Neural progenitor cell (in vitro differentiated cells): ENCODE measurements around the gene ORAI1. TPM values are rescaled to one million over a fixed set of nuclear protein-coding genes. Genes with fewer than 3 reads are reported as not detected.
A peak's percentile ranks its signal among the peaks of the same experiment; 100 is the strongest.

Experiments
- DNase-seq: peaks from one replicate; pipeline ENCODE4 v3.0.0-alpha.2; 2016; ENCODE audit warnings: low spot score
- H2AFZ ChIP-seq: fragments of 200-600 bp; sonication (generic); replicated peaks from 2 replicates; pipeline ENCODE4 v1.6.1; 2016; ENCODE audit warnings: antibody characterized with exemption
- H3F3A ChIP-seq: fragments of 200-600 bp; sonication (generic); 2 replicates; pipeline ENCODE4 v1.6.1; 2016; ENCODE audit warnings: antibody characterized with exemption, low read depth
- H3K27ac ChIP-seq: fragments of 200-600 bp; sonication (generic); 2 replicates; pipeline ENCODE4 v1.5.1; 2016; ENCODE audit warnings: mild to moderate bottlenecking
- H3K27me3 ChIP-seq: fragments of 200-600 bp; sonication (generic); 2 replicates; pipeline ENCODE4 v1.6.1; 2016; ENCODE audit warnings: mild to moderate bottlenecking, moderate library complexity
- H3K36me3 ChIP-seq: fragments of 200-600 bp; sonication (generic); 2 replicates; pipeline ENCODE4 v1.5.1; 2016
- H3K4me1 ChIP-seq: fragments of 200-600 bp; sonication (generic); 2 replicates; pipeline ENCODE4 v1.6.1; 2016; ENCODE audit warnings: mixed run types
- H3K4me2 ChIP-seq: fragments of 200-600 bp; sonication (generic); 2 replicates; pipeline ENCODE4 v1.6.1; 2016
- H3K4me3 ChIP-seq: fragments of 200-600 bp; sonication (generic); 2 replicates; pipeline ENCODE4 v1.5.1; 2016
- H3K79me2 ChIP-seq: fragments of 200-600 bp; sonication (generic); 2 replicates; pipeline ENCODE4 v1.6.1; 2016; ENCODE audit warnings: low read depth
- H3K9ac ChIP-seq: fragments of 200-600 bp; sonication (generic); 2 replicates; pipeline ENCODE4 v1.6.1; 2016
- H3K9me3 ChIP-seq: fragments of 200-600 bp; sonication (generic); 2 replicates; pipeline ENCODE4 v1.5.1; 2016; ENCODE audit warnings: low read depth
- H4K20me1 ChIP-seq: fragments of 200-600 bp; sonication (generic); 2 replicates; pipeline ENCODE4 v1.6.1; 2016; ENCODE audit warnings: low read depth
- H3K27ac Mint-ChIP-seq: 3 replicates; pipeline ENCODE4 v1.8.0; 2021; ENCODE audit warnings: mixed read lengths
- H3K27me3 Mint-ChIP-seq: 2 replicates; pipeline ENCODE4 v1.8.0; 2022; ENCODE audit warnings: low read depth, mild to moderate bottlenecking, inconsistent platforms, moderate library complexity, mixed read lengths; ENCODE audit not compliant: insufficient read depth
- H3K36me3 Mint-ChIP-seq: 3 replicates; pipeline ENCODE4 v1.8.0; 2021; ENCODE audit warnings: mixed read lengths
- H3K4me1 Mint-ChIP-seq: 3 replicates; pipeline ENCODE4 v1.8.0; 2021; ENCODE audit warnings: mixed read lengths
- H3K4me3 Mint-ChIP-seq: 3 replicates; pipeline ENCODE4 v1.8.0; 2021; ENCODE audit warnings: mild to moderate bottlenecking, moderate library complexity, mixed read lengths
- H3K9me3 Mint-ChIP-seq: 3 replicates; pipeline ENCODE4 v1.8.0; 2020; ENCODE audit warnings: mixed read lengths
- CTCF ChIP-seq: fragments of 200-600 bp; sonication (generic); IDR thresholded peaks from 2 replicates; pipeline ENCODE4 v1.5.1; 2017; ENCODE audit warnings: antibody characterized with exemption, mild to moderate bottlenecking
- EZH2 ChIP-seq: fragments of 200-600 bp; sonication (generic); IDR thresholded peaks from 2 replicates; pipeline ENCODE4 v1.6.1; 2017; ENCODE audit warnings: antibody characterized with exemption, mild to moderate bottlenecking, moderate library complexity
- EZH2phosphoT487 ChIP-seq: fragments of 200-600 bp; sonication (generic); IDR thresholded peaks from 2 replicates; pipeline ENCODE4 v1.6.1; 2017; ENCODE audit warnings: antibody characterized with exemption
- total RNA-seq: library from RNA; depleted of rRNA; stranded (reverse); fragments of >200 nt; gene quantifications from 2 replicates; pipeline ENCODE4 v1.2.3, GENCODE V29; 2015; ENCODE audit warnings: low replicate concordance

The ORAI1 gene
- total RNA-seq, 1 donor from 2014 or later = 8.0 TPM

GRCh38 chr12:121634836-121635235 lies 8.5 kb downstream of the ORAI1 start:
- no peak overlapping the region for H3K4me2 ChIP-seq
- H3K27ac Mint-ChIP-seq = no peak overlapping the region

GRCh38 chr12:121637231-121637914 lies 11.0 kb downstream of the ORAI1 start:
- no peak for DNase-seq
- Histone ChIP-seq H3K36me3 (no peaks in the 10 kb centered on the region), H3K4me2 (no peak overlapping the region), H3K4me1 (peaks cover 12% of the 10 kb centered on the region), H3F3A (peaks cover 12% of the 10 kb centered on the region), H4K20me1 (peaks cover 14% of the 10 kb centered on the region), H3K9ac (no peak overlapping the region), H3K27ac (no peak overlapping the region), H3K4me3 (no peak overlapping the region), H2AFZ (no peak overlapping the region), H3K79me2 (peaks cover 61% of the 10 kb centered on the region), H3K9me3 (no peaks in the 10 kb centered on the region), H3K27me3 (no peaks in the 10 kb centered on the region)
- H3K27me3 Mint-ChIP-seq = peaks cover 3% of the 10 kb centered on the region
- TF ChIP-seq CTCF = no peak
- no peak overlapping the region for H3K4me3 Mint-ChIP-seq
- peaks cover 18% of the 10 kb centered on the region for H3K4me1 Mint-ChIP-seq
- H3K36me3 Mint-ChIP-seq = peaks cover 6% of the 10 kb centered on the region
- H3K9me3 Mint-ChIP-seq = no peaks in the 10 kb centered on the region
- no peak overlapping the region for H3K27ac Mint-ChIP-seq

More at GRCh38 chr12:121634836-121635235, 8.5 kb downstream of the ORAI1 start:
- H3K4me3 Mint-ChIP-seq = no peak overlapping the region
- Histone ChIP-seq H3K36me3 (no peaks in the 10 kb centered on the region), H3K9me3 (no peaks in the 10 kb centered on the region), H3F3A (peaks cover 28% of the 10 kb centered on the region), H3K79me2 (peaks cover 82% of the 10 kb centered on the region), H4K20me1 (peaks cover 36% of the 10 kb centered on the region), H2AFZ (no peak overlapping the region), H3K27ac (no peak overlapping the region), H3K4me3 (no peak overlapping the region), H3K27me3 (no peaks in the 10 kb centered on the region), H3K4me1 (peaks cover 18% of the 10 kb centered on the region), H3K9ac (no peak overlapping the region)
- TF ChIP-seq EZH2 (no peak), CTCF (no peak), EZH2phosphoT487 (no peak)
- H3K4me1 Mint-ChIP-seq = peaks cover 36% of the 10 kb centered on the region
- H3K36me3 Mint-ChIP-seq = peaks cover 15% of the 10 kb centered on the region
- no peak for DNase-seq
- H3K9me3 Mint-ChIP-seq = no peaks in the 10 kb centered on the region
- H3K27me3 Mint-ChIP-seq = peaks cover 11% of the 10 kb centered on the region

GRCh38 chr12:121638298-121639202 lies 12.2 kb downstream of the ORAI1 start:
- Mint-ChIP-seq H3K27ac (peak overlapping the region; percentile 25), H3K36me3 (peaks cover 6% of the 10 kb centered on the region), H3K27me3 (peaks cover 3% of the 10 kb centered on the region), H3K4me1 (peaks cover 7% of the 10 kb centered on the region), H3K9me3 (no peaks in the 10 kb centered on the region), H3K4me3 (no peak overlapping the region)
- DNase-seq = no peak
- Histone ChIP-seq H3K27me3 (no peaks in the 10 kb centered on the region), H2AFZ (no peak overlapping the region), H3K4me1 (no peaks in the 10 kb centered on the region), H4K20me1 (peaks cover 3% of the 10 kb centered on the region), H3K9ac (no peak overlapping the region), H3K79me2 (peaks cover 51% of the 10 kb centered on the region), H3K9me3 (no peaks in the 10 kb centered on the region), H3K4me2 (no peak overlapping the region), H3K4me3 (no peak overlapping the region), H3K27ac (no peak overlapping the region), H3K36me3 (no peaks in the 10 kb centered on the region), H3F3A (no peaks in the 10 kb centered on the region)
- no peak for TF ChIP-seq EZH2
- TF ChIP-seq CTCF = no peak
- no peak for TF ChIP-seq EZH2phosphoT487
